ENCODE data around the gene KCNK10.
A peak's percentile ranks its signal among the peaks of the same experiment; 100 is the strongest.

Gene KCNK10

DNA sequence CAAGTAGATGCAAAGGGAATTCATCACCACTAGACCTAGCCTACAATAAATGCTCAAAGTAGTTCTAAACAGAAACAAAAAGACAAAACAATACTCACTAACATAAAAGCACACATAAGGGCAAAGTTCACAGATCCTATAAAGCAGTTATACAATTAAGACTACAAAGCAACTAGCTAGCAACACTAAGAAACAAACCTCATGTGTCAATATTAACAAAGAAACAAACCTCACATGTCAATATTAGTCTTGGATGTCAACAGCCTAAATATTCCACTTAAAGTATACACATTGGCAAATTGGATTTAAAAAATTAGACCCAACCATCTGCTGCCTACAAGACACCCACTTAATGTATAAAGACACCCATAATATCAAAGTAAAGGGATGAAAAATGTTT is 152.7 kb downstream of the KCNK10 start:
- no peak for DNase-seq

DNA sequence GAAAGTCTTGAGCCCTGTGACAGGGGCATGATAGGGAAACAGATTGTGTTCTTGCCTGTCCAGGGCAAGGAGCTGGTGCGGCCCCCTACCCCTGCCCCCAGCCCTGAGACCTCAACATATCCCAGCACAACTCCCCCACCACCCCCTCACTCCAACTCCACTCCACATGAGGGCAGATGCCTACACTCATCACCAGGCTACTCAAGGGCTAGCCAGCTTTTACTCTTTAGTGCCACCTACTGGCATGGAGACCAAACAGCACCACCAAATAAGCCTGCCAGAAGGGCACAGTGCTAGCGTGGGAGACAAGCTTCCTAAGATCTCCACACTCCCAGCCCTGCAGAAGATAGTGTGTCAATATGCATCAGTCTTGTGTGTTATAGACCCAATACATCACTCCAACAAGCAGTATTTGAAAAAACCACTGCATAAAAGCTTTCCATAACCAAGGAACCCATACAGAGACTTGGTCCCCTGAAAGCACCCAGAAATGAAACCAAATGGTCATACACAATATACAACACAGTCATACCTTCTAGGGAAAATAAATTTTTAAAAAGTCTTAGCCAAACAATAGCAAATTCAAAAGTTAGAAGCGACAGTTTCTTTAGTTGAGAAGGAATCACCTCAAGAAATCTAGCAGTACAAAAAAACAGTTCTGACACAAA is 154.4 kb downstream of the KCNK10 start:
- peak; percentile 52 for DNase-seq

DNA sequence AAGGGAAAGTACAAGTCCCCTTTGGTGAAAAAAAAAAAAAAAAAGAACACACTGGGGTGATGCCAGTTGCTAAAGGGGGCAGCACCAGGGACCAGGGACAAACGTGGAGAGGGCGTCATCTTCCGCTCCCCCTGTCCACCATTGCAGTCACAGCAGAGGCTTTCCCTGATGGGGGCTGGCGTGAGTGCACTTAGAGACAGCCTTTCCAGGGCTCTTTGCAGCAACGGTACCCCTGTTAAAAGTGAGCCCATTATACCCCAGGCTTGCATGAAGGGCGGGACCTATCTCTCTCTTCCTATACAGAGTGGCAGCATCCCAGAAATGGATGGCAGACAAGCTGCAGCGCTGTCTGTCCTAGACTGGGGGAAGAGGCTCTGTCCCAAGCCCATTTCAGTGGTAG is 155.0 kb downstream of the KCNK10 start:
- no peak for DNase-seq

DNA sequence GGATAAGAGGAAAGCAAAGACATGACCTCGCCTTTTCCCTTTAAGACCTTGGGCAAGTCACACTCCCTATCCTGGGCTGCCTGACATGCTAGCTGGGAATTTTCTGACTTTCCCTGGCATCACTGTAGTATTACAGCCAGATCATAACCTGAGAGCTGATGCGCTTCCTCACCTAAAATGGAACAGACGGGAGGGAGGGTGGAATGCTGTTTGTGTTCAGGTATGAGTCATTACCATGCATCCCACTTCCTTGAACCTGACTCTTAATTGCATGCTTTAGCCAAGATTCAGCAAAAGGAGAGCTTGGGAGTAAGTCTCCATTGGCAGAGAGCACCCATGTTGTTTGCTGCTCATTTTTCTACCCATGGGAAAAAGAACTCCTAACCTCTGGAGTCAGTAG is 156.5 kb downstream of the KCNK10 start:
- no peak for DNase-seq

DNA sequence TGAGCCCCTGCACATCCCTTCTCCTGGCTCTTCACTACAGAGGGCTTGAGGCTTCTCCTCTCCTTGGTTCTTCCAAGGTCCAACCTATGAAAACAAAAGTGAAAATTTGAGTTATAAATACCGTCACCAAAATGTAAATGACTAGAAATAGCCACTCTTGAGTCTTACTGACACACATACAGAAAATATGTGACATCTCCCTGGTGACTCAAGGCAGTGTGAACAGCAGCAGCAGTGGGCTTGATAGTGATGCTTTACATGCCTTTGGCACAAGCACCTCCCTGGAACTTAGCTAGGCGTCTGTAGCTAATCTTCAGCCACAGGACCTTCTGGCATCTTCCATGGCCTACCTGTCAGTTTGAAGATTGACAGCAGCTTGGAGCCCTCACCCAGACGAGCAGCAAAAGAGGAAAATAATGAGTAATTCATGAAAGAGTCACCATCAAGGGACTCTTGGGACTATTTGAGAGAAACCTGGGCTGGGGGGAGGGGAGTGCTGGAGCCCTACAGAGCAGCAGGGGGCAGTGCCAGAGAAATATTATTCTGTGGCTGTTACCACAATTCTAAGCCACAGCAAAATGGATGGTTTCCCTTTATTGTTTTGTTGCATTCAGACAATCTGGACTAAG is 158.0 kb downstream of the KCNK10 start:
- no peak for DNase-seq

DNA sequence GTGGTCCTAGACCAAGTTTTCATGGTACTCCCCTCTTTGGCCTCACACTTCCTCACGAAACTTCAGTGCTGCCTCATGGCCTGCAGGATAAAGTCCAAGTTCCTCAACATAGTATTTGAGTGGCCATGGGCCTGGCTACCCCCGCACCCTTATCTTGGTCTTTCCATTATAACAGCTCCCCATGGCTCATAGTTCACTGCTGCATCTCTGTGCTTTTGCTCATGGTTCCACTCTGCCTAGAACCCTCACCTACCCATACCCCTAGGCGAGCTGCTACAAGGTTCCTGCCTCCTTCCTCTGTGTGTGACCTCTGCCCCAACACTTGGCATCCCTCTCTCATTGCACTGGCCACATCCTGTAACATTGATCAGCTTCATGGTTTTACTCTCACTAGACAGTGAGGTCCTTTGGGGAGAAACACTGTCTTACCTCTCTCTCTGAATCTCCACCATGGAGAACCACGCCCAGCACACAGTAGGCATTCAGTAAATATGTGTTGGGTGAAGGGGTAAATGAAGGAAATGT is 159.3 kb downstream of the KCNK10 start:
- DNase-seq = no peak

DNA sequence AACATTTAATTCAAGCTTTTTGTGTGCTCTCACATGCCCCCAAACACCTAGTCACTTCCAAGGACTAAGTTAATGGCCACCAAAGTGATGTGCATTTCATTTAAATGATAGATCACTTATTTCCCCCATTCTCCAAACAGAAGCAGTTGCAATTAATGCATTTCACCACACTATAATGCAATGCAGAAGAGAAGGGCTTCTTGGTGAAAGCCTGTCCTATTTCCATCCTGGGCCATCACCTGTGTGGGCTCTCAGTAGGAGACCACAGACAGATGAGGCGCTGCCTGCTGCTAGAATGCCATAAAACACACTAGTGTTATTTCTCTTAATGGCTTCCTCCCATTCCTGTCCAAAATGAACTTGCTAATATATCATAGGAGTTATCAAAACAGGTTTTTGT is 166.9 kb downstream of the KCNK10 start:
- DNase-seq = no peak

DNA sequence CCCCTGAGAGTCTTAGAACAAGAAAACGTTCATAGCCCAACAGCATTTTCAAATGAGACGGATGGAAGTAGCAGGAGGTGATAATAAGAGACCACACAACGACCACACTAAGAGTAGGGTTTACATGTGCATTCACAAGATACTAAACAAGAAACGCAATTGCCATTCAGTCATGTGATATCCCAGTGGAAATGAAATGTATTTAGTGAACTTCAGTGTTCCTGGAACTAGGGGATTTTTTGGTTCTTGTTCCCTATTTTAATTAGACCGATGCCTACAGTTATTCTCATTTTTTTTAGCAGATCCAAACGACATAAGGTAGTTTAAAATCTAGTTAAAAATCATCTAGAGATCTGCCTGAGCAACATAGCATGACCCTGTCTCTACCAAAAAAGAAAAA is 168.1 kb downstream of the KCNK10 start:
- DNase-seq = no peak

DNA sequence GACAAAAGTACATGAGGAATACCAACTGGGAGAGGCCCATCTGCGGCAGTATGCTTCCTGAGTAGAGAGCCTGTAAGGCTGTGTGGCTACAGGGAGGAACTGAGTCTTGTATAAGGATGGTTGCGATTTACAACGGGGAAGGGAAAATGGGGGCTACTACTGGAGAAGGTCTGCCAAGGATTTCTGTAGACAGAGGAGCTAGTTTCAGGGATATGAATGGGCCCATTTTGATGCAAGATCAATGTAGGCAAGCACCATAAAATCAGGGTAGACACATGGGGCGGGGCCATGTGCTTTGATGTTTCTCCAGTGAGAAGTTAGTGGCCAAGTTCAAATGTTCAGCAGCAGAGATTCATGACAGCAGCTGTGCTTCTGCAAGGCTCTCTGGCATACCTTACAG is 168.7 kb downstream of the KCNK10 start:
- no peak for DNase-seq

DNA sequence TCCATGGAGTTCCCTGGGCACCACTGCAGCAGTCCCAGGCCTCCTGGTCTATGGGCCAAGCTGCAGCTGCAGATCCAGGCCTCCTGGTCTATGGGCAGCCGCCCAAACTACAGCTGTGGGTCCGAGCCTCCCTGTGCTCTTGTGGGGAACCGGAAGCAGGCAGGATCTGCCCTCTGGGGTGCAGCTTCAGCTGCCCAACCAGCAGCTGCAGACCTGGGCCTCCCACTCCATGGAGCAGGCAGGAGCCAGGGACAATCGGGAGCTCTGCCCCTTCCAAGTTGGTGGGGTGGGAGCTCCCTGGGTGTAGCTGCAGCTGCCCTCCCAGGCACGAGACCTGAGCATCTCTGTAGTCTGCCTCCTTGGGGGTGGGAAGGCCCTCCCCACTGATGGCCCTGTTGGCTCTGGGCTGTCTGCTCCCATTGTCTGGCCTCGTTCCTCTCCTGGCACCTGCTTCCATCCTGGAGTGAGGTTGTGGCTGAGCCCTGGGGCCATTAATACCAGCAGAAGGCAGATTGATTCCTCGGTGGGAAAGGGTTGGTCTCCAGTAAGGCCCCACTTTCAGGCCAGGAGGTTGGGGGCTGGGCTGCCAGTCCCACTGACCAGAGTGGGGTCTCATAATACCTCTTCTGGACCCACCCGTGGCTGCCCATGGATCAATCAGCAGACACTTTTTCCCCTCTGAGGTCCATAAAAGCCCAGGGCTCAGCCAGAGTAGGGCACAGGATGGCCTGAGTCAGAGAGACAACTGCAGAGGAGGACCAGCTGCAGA is 176.0 kb downstream of the KCNK10 start:
- DNase-seq = no peak

DNA sequence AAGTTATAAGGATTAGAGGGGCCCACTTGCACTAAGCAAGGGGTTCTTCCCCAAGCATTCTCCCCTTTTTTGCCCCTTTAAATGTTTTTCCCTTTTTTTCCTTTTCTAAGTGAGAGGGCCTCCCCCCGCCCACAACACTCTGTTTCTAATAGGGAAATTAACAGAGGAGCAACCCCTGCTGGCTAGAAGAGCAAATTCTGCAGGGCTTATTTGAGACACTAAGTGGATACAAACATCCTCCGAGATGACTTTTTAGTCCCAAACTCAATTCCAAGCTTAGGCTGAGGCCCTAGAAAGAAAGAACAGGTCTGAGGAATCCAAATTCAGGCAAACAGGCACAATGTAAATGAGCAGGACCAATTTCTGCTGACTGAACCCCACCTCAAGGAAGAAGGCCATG is 179.3 kb downstream of the KCNK10 start:
- no peak for DNase-seq

DNA sequence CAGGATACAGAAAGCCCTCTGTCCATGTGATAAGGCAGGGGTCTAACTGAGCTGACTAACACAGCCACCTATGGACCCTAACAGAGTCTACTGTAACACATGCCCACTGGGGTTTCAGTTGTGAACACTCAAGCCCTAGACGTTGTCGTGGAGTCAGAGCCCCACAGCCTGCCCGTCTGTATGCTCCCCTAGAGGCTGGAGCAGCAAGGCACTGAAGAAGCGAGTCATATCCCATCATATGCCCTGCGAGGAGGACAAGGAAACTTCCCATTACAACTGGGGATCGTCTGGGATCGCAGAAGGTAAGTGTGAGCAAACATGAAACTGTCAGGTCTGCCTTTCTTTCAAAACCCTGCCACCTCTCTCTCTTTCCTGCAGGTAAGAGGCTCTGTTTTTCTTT is 180.1 kb downstream of the KCNK10 start:
- DNase-seq = no peak

DNA sequence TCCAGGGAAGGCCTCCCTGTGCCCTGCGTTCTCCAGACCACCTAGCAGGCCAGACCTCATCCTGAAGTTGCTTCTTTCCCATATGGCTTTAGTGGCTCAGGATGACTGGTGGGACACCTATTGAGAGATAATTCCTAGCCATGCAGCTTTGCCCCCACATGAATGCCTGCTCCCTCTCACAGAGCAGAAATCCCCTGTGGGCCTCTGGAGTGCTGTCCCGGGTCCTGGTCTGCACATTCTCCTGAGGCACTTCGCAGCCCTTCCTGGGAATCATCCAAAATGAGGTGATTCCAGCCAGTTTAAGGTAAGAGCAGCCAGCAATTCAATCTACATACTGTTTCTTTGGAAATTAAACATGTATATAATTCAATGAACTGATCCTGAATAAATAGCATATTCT is 182.2 kb downstream of the KCNK10 start:
- DNase-seq = no peak

DNA sequence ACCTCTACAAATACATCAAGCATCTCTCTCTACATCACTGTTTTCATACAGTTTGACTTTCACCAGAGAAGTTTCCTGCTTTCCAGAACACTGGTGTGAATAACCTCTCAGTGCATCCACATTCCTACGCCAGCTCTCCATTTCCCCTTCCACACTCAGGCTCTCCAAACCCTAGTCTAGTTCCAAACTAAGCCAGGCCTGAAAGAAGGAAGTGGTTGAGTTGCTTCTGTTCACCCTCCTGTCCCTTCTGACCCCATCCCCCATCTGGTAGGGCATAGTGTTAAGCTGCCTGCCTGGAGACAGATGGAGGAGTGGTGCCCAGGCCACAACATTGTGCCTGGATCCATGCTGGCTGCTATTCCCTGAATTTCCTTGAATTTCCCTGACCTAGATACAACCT is 185.7 kb downstream of the KCNK10 start:
- DNase-seq = no peak

Measured in activated CD4-positive, alpha-beta T cell treated with anti-CD3 and anti-CD28 coated beads, Interleukin-2, amount 50 U/mL, for 1 hour (primary cell).